NCI-H2196 (cell line): ENCODE results near the gene PTPRG.

Experiments used
- DNase-seq: peaks from one replicate; lab custom pipeline; 2025; ENCODE audit not compliant: unreplicated experiment; lab: John Stamatoyannopoulos, UW

The PTPRG gene

GRCh38 chr3:62094461-62094860 is 533.1 kb downstream of the PTPRG start:
- no peak for DNase-seq

DNA sequence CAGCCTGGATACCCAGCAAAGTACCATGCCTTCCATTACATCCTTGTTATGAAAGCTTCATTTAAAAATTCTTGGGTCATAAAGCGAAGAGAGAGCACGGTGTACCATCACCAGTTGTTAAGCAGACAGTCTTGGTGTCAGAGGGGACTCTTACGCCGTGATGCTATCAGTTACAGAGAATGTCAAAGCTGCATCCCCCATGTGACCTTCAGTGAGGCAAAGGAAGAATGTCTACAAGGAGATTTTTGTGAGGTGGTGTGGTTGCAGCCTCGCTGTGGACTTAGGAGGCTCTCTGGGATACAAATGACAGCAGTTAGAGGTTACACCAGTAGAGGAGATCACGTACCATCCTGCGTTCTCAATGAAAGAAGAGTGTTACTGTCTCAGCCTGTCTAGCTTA is 533.7 kb downstream of the PTPRG start:
- no peak for DNase-seq

DNA sequence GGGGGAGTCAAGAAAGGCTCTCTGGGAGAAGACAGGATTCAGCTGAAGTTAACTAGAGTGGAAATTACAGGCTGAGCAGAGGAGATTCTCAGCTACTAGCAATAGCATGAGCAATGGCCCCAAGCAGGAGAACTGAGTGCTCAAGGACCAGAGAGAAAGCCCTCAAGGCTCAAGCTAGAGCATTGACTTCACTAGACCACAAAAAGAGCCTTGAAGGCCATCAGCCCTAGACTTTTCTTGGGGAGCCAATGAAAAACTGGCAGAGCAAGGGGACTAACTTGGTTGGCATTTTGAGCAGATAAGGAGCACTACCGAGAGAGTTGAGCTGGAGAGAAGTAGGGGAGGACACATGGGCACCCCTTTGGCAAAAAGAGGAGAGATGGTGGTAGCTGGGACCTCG is 534.4 kb downstream of the PTPRG start:
- DNase-seq: no peak

- DNase-seq: no peak
Measured at GRCh38 chr3:62096521-62096920, 535.1 kb downstream of the PTPRG start.

- no peak for DNase-seq
Measured at GRCh38 chr3:62097121-62097520, 535.8 kb downstream of the PTPRG start.

DNA sequence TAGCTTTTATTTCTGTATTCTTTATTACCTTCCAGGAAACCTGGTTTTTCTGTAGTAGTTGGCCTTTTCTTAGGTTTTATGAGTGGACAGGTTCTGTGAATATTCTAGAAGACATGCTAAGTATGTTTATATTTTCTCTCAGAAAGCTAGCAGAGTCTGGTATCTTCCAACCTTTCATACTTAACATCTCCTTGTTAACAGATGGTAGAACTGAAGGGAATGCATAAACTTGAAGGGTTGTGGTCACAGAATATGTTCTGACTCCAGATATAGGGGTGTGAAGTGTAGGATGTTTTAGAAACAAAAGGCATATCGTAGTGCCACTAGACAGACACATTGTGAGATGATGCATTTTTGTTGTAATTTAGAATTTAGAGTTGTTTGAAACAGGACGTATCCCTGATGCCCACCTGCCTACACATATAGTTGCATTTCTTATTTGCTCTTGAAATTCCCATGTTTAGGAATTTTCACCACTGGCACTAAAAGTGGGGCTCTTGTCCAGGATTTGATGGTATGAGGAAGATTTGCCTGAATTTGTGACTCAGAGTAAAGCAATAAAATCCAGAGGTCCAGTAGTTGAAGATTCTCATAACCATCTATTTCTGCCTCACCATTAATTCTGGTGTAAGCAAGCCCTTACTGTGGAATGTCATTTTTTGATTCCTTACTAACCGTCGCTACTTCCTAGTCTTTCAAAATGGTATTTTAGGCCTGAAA is 537.4 kb downstream of the PTPRG start:
- DNase-seq: no peak

DNA sequence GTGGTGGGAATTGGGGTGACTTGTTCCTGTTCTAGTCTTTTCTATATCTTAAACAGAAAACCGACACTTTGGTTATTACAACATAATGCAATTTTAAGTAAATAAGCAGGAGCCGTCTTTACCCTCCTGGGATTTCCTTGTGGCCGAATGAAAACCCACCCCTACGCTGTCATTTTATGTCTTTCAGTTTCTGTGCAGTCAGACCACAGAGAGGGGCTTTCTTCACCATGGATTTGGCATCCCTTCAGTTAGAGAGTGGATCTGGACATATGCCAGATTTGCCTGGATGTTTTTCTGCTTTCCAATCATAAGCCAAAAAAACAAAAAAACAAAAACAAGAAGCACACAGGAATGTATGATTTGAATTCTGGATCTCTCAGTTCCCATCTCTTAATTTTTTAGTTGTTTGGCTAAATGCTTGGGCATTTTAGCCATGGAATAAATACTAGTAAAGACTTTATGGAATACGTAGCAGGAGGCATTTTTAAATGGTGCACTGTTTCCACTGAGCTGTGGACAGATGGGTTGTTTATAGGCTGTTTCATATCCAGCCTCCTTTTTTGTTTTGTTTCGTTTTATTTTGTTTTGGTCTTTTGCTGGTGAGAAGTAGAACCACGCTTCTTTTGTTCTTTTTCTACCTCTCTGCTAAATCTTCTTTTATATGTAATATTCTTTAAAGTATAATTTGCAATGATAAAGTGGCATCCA is 539.1 kb downstream of the PTPRG start:
- DNase-seq: no peak

GRCh38 chr3:62101488-62101887 is 540.1 kb downstream of the PTPRG start:
- no peak for DNase-seq

GRCh38 chr3:62103531-62103930 is 542.2 kb downstream of the PTPRG start:
- DNase-seq: no peak

DNA sequence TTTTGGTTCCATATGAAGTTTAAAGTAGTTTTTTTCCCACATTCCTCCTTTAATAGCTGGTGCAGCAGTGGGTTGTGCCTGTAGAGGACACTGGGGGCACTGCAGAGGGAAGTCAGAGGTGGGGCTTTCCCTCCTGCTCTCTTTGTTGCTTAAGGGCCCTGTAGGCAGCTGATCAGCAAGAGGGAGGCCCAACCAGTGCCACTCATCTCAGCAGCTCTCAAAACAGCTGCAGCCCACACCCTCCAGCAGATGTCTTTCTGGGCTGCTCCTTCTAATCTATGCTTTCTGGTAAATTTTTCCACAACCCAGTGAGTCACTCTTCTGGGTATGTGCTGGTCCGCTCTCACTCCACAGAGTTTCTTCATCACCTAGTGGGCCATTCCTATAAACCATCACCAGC is 548.2 kb downstream of the PTPRG start:
- no peak for DNase-seq

GRCh38 chr3:62110443-62111225 is 549.3 kb downstream of the PTPRG start:
- no peak for DNase-seq

DNA sequence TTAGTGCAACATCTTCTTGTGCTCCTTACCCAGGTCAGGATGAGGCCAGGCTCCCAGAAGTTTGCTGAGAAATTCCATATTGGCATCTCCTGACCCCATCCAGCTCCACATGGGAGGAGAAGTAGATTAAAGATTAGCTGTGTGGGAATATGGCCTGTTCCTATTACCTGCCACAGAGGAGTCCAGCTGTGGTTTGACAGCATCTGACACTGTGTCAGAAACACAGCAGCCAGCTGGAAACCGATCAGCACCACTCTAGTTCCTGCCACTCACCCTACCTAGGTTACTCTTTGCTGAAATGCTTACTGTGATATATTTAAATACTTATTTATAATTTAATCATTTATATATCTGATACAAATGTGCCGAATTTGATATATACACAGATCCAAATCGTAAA is 551.7 kb downstream of the PTPRG start:
- DNase-seq: no peak

DNA sequence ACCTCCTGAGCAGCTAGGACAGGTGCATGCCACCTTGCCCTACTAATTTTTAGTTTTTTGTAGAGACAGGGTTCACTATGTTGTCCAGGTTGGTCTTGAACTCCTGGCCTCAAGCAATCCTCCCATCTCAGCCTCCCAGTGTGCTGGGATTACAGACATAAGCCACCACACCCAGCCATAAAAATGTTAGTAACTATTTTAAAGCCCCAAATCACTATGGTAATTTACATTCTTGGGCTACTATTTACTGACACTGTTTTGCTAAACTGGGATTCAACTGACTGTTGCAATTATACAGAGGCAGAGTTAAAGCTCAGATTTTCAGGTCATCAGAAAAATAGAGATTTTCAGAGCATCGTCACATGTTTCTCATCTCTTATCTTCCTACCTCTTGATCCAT is 553.4 kb downstream of the PTPRG start:
- no peak for DNase-seq

DNA sequence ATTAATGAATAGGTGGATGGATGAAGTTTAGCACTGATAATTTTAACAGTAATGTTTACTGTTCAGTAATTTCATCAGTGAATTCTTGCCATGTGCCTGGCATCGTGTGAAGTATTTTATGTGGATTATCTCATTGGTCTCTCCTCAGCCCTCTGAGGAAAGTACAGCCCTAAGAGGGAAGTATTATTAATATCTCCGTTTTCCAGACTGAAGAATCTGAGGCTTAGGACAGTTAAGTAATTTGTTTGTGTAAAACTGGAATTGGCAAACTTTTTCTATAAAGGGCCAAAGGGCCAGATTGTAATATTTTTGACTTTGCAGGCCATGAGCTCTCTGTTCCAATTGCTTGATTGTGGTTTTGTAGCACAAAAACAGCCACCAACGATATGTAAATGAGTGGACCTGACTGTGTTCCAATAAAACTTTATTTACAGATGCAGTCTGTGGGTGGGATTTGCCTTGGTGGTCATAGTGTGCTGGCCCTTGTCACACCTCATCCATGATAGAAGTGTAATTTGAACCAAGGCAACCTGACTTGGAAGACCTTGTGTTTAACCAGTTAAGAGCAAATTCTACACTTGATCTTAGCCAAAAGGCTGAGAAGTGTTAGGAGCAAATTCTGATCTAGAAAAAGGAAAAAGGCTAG is 556.7 kb downstream of the PTPRG start:
- DNase-seq: no peak

DNA sequence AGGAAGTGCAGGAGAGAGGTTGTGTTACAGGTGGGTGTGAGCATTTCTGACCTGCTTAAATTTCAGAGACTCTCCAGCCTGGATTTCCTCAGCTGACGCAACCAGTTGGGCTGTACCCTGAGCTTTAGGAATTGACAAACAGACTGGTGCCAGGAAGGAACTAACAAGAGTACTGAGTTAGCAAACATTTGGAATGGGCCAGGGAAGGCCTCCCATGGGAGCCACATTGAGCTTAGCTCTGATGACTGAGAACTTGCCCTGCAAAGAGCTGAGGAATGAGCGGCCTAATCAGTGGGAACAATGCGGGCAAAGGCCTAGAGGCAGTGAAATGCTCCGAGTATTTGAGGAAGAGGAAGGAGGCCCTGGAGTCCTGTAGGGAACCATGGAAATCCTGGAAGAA is 557.8 kb downstream of the PTPRG start:
- DNase-seq: no peak

- DNase-seq: no peak
Measured at GRCh38 chr3:62122819-62123218, 561.4 kb downstream of the PTPRG start.

GRCh38 chr3:62125380-62125779 is 564.0 kb downstream of the PTPRG start:
- no peak for DNase-seq

DNA sequence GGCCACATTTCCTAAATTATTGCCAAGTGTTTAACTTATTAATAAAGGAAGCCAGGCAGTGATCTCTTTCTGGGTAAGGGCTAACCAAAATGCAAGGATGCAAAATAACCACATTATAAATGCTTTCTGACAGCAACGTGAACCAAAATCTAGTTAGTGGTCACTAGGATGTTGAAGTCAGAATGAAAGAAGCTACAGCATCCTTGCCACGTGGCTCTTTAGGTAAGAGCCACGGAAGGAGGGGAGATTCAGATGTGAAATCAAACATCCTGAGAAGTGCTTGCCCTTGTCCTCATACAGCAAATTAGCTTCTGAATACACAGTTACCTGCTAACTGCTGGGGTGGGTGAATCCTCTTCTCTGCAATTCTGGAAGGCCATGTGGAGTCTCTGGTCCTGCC is 565.7 kb downstream of the PTPRG start:
- no peak for DNase-seq

DNA sequence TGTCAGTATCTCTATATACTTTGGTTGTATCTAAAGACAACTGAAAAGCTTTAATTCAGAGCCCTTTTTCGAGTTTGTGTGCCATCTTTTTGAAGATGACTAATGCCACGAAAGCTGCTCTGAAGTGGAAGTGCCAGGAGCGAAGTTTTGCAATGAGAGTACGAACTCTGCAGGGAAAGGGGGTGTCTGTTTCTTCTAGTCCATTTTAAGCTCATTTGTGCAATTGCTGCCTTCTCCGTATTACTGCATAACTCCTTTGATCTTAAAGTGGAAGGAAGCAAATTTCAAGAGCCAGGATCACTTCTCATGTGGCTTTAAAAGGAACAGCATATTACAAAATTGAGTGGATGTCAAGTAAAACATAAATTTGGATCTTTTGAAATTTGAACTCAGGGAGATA is 566.7 kb downstream of the PTPRG start:
- DNase-seq: no peak

GRCh38 chr3:62128681-62129080 is 567.3 kb downstream of the PTPRG start:
- no peak for DNase-seq

- DNase-seq: no peak
Measured at GRCh38 chr3:62131050-62131449, 569.7 kb downstream of the PTPRG start.

GRCh38 chr3:62131620-62132019 is 570.2 kb downstream of the PTPRG start:
- no peak for DNase-seq
